HepG2 (cell line): ENCODE measurements around the gene IVL. TPM values are rescaled to one million over a fixed set of nuclear protein-coding genes. Genes with fewer than 3 reads are reported as not detected.

Experiments
- ATAC-seq: fragments of 200-7000 bp; cut with Tn5 transposase; 3 replicates; pipeline ENCODE4 v1.9.1; 2020; ENCODE audit warnings: mild to moderate bottlenecking, moderate library complexity
- BruUV-seq: library from RNA; stranded (reverse); fragments of 400-500 nt; replicated peaks from 2 replicates; lab custom pipeline; 2021; lab: Mats Ljungman, UMichigan
- CTCF ChIA-PET: fragments of 300-600 bp; formaldehyde crosslinking; extraction: SDS; loops from one replicate; lab custom pipeline; 2021; ENCODE audit warnings: low total read pairs, inconsistent platforms, low intra/inter-chr PET ratio; lab: Yijun Ruan, JAX
- POLR2A ChIA-PET: fragments of 350-600 bp; sonication (Branson Sonifier 250); formaldehyde crosslinking; loops from one replicate; lab custom pipeline; 2020; ENCODE audit warnings: antibody characterized with exemption, inconsistent platforms; lab: Yijun Ruan, JAX
- DNase-seq: peaks from one replicate; pipeline ENCODE4 v3.0.0-alpha.2; 2015; ENCODE audit warnings: low spot score
- FAIRE-seq: peaks from 3 replicates; lab custom pipeline; 2011; peaks lifted over from hg19 to GRCh38; lab: Jason Lieb, UNC
- H2AFZ ChIP-seq: one replicate; pipeline ENCODE4 v1.6.1; 2011; ENCODE audit warnings: low read length, inconsistent platforms
- H3K27ac ChIP-seq: fragments of 300-600 bp; 3 replicates; pipeline ENCODE4 v1.8.0; 2011; ENCODE audit warnings: mixed run types, mild to moderate bottlenecking, mixed read lengths, low read length, inconsistent platforms; ENCODE audit not compliant: insufficient read depth; ENCODE audit errors: extremely low read length
- H3K27me3 ChIP-seq, 2 experiments: fragments of 200-600 bp in 1 of 2; 2 replicates in 1 of 2; 3 replicates in 1 of 2; pipeline versions ENCODE4 v1.6.0 to v1.8.0; 2011; ENCODE audit warnings: low read length in 2 of 2, mild to moderate bottlenecking in 2 of 2, moderate library complexity in 2 of 2, inconsistent platforms in 1 of 2; ENCODE audit not compliant: insufficient read depth in 2 of 2, control insufficient read depth in 1 of 2
- H3K36me3 ChIP-seq, 2 experiments: fragments of 200-600 bp in 1 of 2; replicated peaks in 1 of 2; 2 replicates in 1 of 2; 3 replicates in 1 of 2; pipeline versions ENCODE4 v1.5.1 to v1.8.0; 2011; ENCODE audit warnings: low read length in 2 of 2, inconsistent platforms in 1 of 2; ENCODE audit not compliant: insufficient read depth in 2 of 2, control insufficient read depth in 1 of 2
- H3K4me1 ChIP-seq: 2 replicates; pipeline ENCODE4 v1.5.1; 2012; ENCODE audit warnings: low read length, inconsistent platforms; ENCODE audit not compliant: insufficient read depth
- H3K4me2 ChIP-seq: 2 replicates; pipeline ENCODE4 v1.6.0; 2011; ENCODE audit warnings: low read depth, low read length, inconsistent platforms
- H3K4me3 ChIP-seq, 3 experiments: fragments of 200-600 bp in 1 of 3; sonication (generic), shearing (Covaris generic) in 1 of 3; replicated peaks in 1 of 3; 2 replicates each; pipeline ENCODE4 v1.5.1; 2011 to 2016; ENCODE audit warnings: low read length in 3 of 3, inconsistent platforms in 2 of 3, low read depth in 2 of 3, mild to moderate bottlenecking in 2 of 3, control low read depth in 1 of 3, mixed read lengths in 1 of 3; ENCODE audit not compliant: insufficient read depth in 1 of 3
- H3K79me2 ChIP-seq: one replicate; pipeline ENCODE4 v1.6.1; 2011; ENCODE audit warnings: low read length, inconsistent platforms; ENCODE audit not compliant: insufficient read depth
- H3K9ac ChIP-seq: 2 replicates; pipeline ENCODE4 v1.6.0; 2011; ENCODE audit warnings: mild to moderate bottlenecking, low read depth, low read length, inconsistent platforms; ENCODE audit not compliant: insufficient read depth
- H3K9me3 ChIP-seq: 2 replicates; pipeline ENCODE4 v1.5.1; 2012; ENCODE audit warnings: mild to moderate bottlenecking, low read length
- H4K20me1 ChIP-seq: 2 replicates; pipeline ENCODE4 v1.6.0; 2011; ENCODE audit warnings: inconsistent platforms, mild to moderate bottlenecking, low read length, moderate library complexity; ENCODE audit not compliant: insufficient read depth
- DNMT3B ChIP-seq: conservative IDR thresholded peaks from 2 replicates; pipeline ENCODE4 v1.6.1; 2016; ENCODE audit warnings: missing biosample characterization, control low read depth
- MEIS1 ChIP-seq: sonication (generic); formaldehyde crosslinking; IDR thresholded peaks from 2 replicates; pipeline ENCODE4 v1.9.0; 2021; ENCODE audit warnings: mild to moderate bottlenecking, missing genetic modification reagents, moderate library complexity, borderline replicate concordance
- MTF2 ChIP-seq: sonication (generic); formaldehyde crosslinking; IDR thresholded peaks from 2 replicates; pipeline ENCODE4 v1.5.0; 2020; ENCODE audit warnings: missing genetic modification reagents, borderline replicate concordance
- MZF1 ChIP-seq: sonication (generic); formaldehyde crosslinking; IDR thresholded peaks from 2 replicates; pipeline ENCODE4 v1.8.1; 2023; ENCODE audit warnings: mild to moderate bottlenecking, missing genetic modification reagents, borderline replicate concordance
- PHB2 ChIP-seq: fragments of 450-650 bp; IDR thresholded peaks from 2 replicates; pipeline ENCODE4 v1.6.1; 2018; ENCODE audit not compliant: partially characterized antibody
- ZNF292 ChIP-seq: sonication (generic); formaldehyde crosslinking; IDR thresholded peaks from 2 replicates; pipeline ENCODE4 v1.8.1; 2022; ENCODE audit warnings: mild to moderate bottlenecking, low read depth, missing genetic modification reagents, borderline replicate concordance
- ZNF557 ChIP-seq: sonication (generic); formaldehyde crosslinking; IDR thresholded peaks from 2 replicates; pipeline ENCODE4 v1.4.0; 2020; ENCODE audit warnings: missing genetic modification reagents
- ZNF570 ChIP-seq: sonication (generic); formaldehyde crosslinking; IDR thresholded peaks from 2 replicates; pipeline ENCODE4 v1.4.0; 2020; ENCODE audit warnings: mild to moderate bottlenecking, missing genetic modification reagents, borderline replicate concordance
- ZNF609 ChIP-seq: sonication (generic); formaldehyde crosslinking; IDR thresholded peaks from 2 replicates; pipeline ENCODE4 v1.4.0; 2020; ENCODE audit warnings: mild to moderate bottlenecking, missing genetic modification reagents, borderline replicate concordance
- ZNF749 ChIP-seq: sonication (generic); formaldehyde crosslinking; IDR thresholded peaks from 2 replicates; pipeline ENCODE4 v1.8.0; 2022; ENCODE audit warnings: mild to moderate bottlenecking, missing genetic modification reagents, moderate library complexity, borderline replicate concordance
- ZNF775 ChIP-seq: sonication (generic); formaldehyde crosslinking; IDR thresholded peaks from 2 replicates; pipeline ENCODE4 v1.4.0; 2020; ENCODE audit warnings: missing genetic modification reagents, mild to moderate bottlenecking, moderate library complexity, borderline replicate concordance
- WGBS: methylation state at CpG from one replicate; pipeline ENCODE4 v1.1.6; 2017; ENCODE audit warnings: low lambda C conversion rate; 5-methylcytosine and 5-hydroxymethylcytosine counted together
- in situ Hi-C: cut with HindIII; loops from 2 replicates; pipeline ENCODE4 v1.10.0; 2017; ENCODE audit warnings: low pct_unique_long_range_greater_than_20kb; ENCODE audit not compliant: extremely low pct_ligation_motif_present
- intact Hi-C: fragments of 100-400 bp; cut with micrococcal nuclease; formaldehyde crosslinking; loops from one replicate; pipeline ENCODE4 v1.10.0; 2022; ENCODE audit not compliant: unreplicated experiment
- polyA plus RNA-seq, 8 experiments: library from polyadenylated mRNA; depleted of rRNA in 3 of 8; stranded (reverse) in 7 of 8; unstranded in 1 of 8; fragments of >200 nt; fragmentation: Illumina TruSeq in 4 of 8; extraction: Trizol in 4 of 8; gene quantifications; 2 replicates each; pipeline versions ENCODE4 v1.2.1 to v1.2.3, GENCODE V29; 2011 to 2016; ENCODE audit warnings: low read depth in 4 of 8, missing spikeins in 1 of 8, mixed read lengths in 1 of 8; ENCODE audit not compliant: insufficient read depth in 1 of 8
- total RNA-seq, 5 experiments: library from RNA; depleted of rRNA; stranded (reverse); fragments of >200 nt; fragmentation: Illumina TruSeq; extraction: Trizol; gene quantifications; 2 replicates each; pipeline ENCODE4 v1.2.3, GENCODE V29; 2016; ENCODE audit warnings: low read depth in 1 of 5
- TF ChIP-seq, protein P1 (sequence below): sonication (generic); formaldehyde crosslinking; conservative IDR thresholded peaks from 2 replicates; pipeline ENCODE4 v1.4.0; 2020; ENCODE audit warnings: missing genetic modification reagents

Gene IVL
- total and polyA plus RNA-seq, 2 of the 13 experiments (the other 11 are each of a cell fraction or from before 2014, with no cell fraction given) = not detected

GRCh38 chr1:152871731-152872126, 36.6 kb upstream of the IVL start:
- FAIRE-seq = no peak
- intact Hi-C loops = loop anchor here (1.0 kb wide), 1 partner anchor 55 kb away; no protein-coding TSS in a partner anchor
- POLR2A ChIA-PET = no interaction called here

GRCh38 chr1:152873495-152873894, 34.9 kb upstream of the IVL start:
- H3K4me3 ChIP-seq = no peak overlapping the region
- no peak for DNase-seq
- H3K27me3 ChIP-seq = no peaks in the 10 kb centered on the region
- H3K4me2 ChIP-seq = no peak overlapping the region
- H3K9me3 ChIP-seq = no peaks in the 10 kb centered on the region
- no peak overlapping the region for H3K27ac ChIP-seq
- ChIA-PET CTCF (no interaction called here), POLR2A (no interaction called here)
- H3K79me2 ChIP-seq = no peaks in the 10 kb centered on the region
- no peaks in the 10 kb centered on the region for H4K20me1 ChIP-seq
- BruUV-seq = no TSS peak
- no peak overlapping the region for H2AFZ ChIP-seq
- no peak overlapping the region for H3K9ac ChIP-seq
- H3K36me3 ChIP-seq = no peaks in the 10 kb centered on the region
- intact Hi-C loops = no loop called here
- no peak for ATAC-seq
- in situ Hi-C loops = loop anchor here (5.0 to 10.0 kb wide), 3 partner anchors 54 to 351 kb away; no protein-coding TSS in a partner anchor
- H3K4me1 ChIP-seq = peaks cover 6% of the 10 kb centered on the region
- no peak for FAIRE-seq
- TF ChIP-seq MEIS1 (CRISPR knock-in tag) (no peak), ZNF609 (CRISPR knock-in tag) (no peak), DNMT3B (CRISPR knock-in tag) (no peak), ZNF557 (no peak), MTF2 (CRISPR knock-in tag) (no peak), ZNF749 (CRISPR knock-in tag) (no peak), PHB2 (no peak), ZNF570 (CRISPR knock-in tag) (no peak)

More at GRCh38 chr1:152871731-152872126, 36.6 kb upstream of the IVL start:
- Histone ChIP-seq H3K4me1 (no peaks in the 10 kb centered on the region), H3K4me2 (no peak overlapping the region), H3K9ac (no peak overlapping the region), H3K36me3 (no peaks in the 10 kb centered on the region), H3K9me3 (no peaks in the 10 kb centered on the region), H3K4me3 (no peak overlapping the region), H4K20me1 (no peaks in the 10 kb centered on the region), H3K79me2 (no peaks in the 10 kb centered on the region), H3K27me3 (no peaks in the 10 kb centered on the region), H3K27ac (no peak overlapping the region), H2AFZ (no peak overlapping the region)
- CTCF ChIA-PET = interaction anchor here (1.2 to 1.6 kb wide), 2 partner anchors 54 to 351 kb away, joined by 5 to 7 read pairs; no protein-coding TSS in a partner anchor
- no TSS peak for BruUV-seq
- in situ Hi-C loops = loop anchor here (5.0 to 10.0 kb wide), 3 partner anchors 56 to 353 kb away; no protein-coding TSS in a partner anchor
- DNase-seq (no peak), ATAC-seq (no peak)
- 28% methylated on average over 6 of the region's 6 CpGs for WGBS
- TF ChIP-seq, protein P1, sequence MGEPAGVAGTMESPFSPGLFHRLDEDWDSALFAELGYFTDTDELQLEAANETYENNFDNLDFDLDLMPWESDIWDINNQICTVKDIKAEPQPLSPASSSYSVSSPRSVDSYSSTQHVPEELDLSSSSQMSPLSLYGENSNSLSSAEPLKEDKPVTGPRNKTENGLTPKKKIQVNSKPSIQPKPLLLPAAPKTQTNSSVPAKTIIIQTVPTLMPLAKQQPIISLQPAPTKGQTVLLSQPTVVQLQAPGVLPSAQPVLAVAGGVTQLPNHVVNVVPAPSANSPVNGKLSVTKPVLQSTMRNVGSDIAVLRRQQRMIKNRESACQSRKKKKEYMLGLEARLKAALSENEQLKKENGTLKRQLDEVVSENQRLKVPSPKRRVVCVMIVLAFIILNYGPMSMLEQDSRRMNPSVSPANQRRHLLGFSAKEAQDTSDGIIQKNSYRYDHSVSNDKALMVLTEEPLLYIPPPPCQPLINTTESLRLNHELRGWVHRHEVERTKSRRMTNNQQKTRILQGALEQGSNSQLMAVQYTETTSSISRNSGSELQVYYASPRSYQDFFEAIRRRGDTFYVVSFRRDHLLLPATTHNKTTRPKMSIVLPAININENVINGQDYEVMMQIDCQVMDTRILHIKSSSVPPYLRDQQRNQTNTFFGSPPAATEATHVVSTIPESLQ (CRISPR knock-in tag) = no peak
- no peak for TF ChIP-seq MZF1 (CRISPR knock-in tag)
- no peak for TF ChIP-seq ZNF292 (CRISPR knock-in tag)
- no peak for TF ChIP-seq ZNF775
- TF ChIP-seq, all 625 proteins: peak for 0
